Lower leg skin (tissue), 4 donors: ENCODE data around the gene PGBD5. TPM values are rescaled to one million over a fixed set of nuclear protein-coding genes. Genes with fewer than 3 reads are reported as not detected.

Source experiments
- DNase-seq, 2 donors: peaks; one replicate each; pipeline ENCODE4 v3.0.0-alpha.2; 2019; ENCODE audit warnings: low spot score in 2 of 2
- H3K4me3 ChIP-seq: fragments of 200-600 bp; sonication (generic); 2 replicates; pipeline ENCODE4 v1.5.1; 2017; ENCODE audit warnings: mild to moderate bottlenecking, low read depth; ENCODE audit not compliant: poor library complexity, severe bottlenecking
- CTCF ChIP-seq, 3 donors: fragments of 450-650 bp; IDR thresholded peaks; one replicate each; pipeline ENCODE4 v1.5.1; 2016; ENCODE audit warnings: antibody characterized with exemption in 3 of 3, mild to moderate bottlenecking in 3 of 3, moderate library complexity in 2 of 3
- POLR2A ChIP-seq, 2 donors: fragments of 450-650 bp; IDR thresholded peaks; one replicate each; pipeline ENCODE4 v1.6.1; 2016 to 2017; ENCODE audit warnings: antibody characterized with exemption in 2 of 2, mild to moderate bottlenecking in 1 of 2, moderate library complexity in 1 of 2
- WGBS, 2 donors: methylation state at CpG; one replicate each; pipeline ENCODE4 v1.1.5; 2018; 5-methylcytosine and 5-hydroxymethylcytosine counted together
- intact Hi-C: fragments of 100-400 bp; cut with DNase I; formaldehyde crosslinking; loops from one replicate; pipeline ENCODE4 v1.15.0; 2023; ENCODE audit warnings: low total_unique reads
- total RNA-seq, 4 donors: library from RNA; depleted of rRNA; stranded (reverse); fragments of >200 nt; gene quantifications; one replicate each; pipeline ENCODE4 v1.1.0, GENCODE V29; 2016

PGBD5 gene
- total RNA-seq, 4 donors from 2014 or later: 0.04 to 1.6 (median 0.11) TPM

GRCh38 chr1:230348386-230349019 lies 77.6 kb downstream of the PGBD5 start:
- H3K4me3 ChIP-seq: no peak overlapping the region
- 61% methylated on average over 9 of the region's 9 CpGs for WGBS, 2 donors
- DNase-seq: no peak
- TF ChIP-seq POLR2A (IDR thresholded peaks at IDR 0.05) (no peak), CTCF (IDR thresholded peaks at IDR 0.05) (no peak)
- intact Hi-C loops: no loop called here

GRCh38 chr1:230347896-230348295 lies 78.2 kb downstream of the PGBD5 start:
- no peak for TF ChIP-seq CTCF (IDR thresholded peaks at IDR 0.05)
- TF ChIP-seq POLR2A (IDR thresholded peaks at IDR 0.05): no peak
- 94% methylated on average over 7 of the region's 7 CpGs for WGBS, 2 donors
- intact Hi-C loops: no loop called here
- no peak overlapping the region for H3K4me3 ChIP-seq
- no peak for DNase-seq

- no peak overlapping the region for H3K4me3 ChIP-seq
- 68 to 69% methylated on average over 7 of the region's 7 CpGs for WGBS, 2 donors
- TF ChIP-seq CTCF (IDR thresholded peaks at IDR 0.05) (no peak), POLR2A (IDR thresholded peaks at IDR 0.05) (no peak)
- intact Hi-C loops: no loop called here
- peak in 1 of 2 donors; percentile 26 for DNase-seq
Measured at GRCh38 chr1:230345139-230345885, 80.8 kb downstream of the PGBD5 start.

GRCh38 chr1:230342699-230343098 lies 83.4 kb downstream of the PGBD5 start:
- WGBS, 2 donors: 87 to 88% methylated on average over 2 of the region's 2 CpGs
- no peak for TF ChIP-seq CTCF (IDR thresholded peaks at IDR 0.05)
- no peak for TF ChIP-seq POLR2A (IDR thresholded peaks at IDR 0.05)
- H3K4me3 ChIP-seq: no peak overlapping the region
- intact Hi-C loops: no loop called here
- DNase-seq: no peak

GRCh38 chr1:230342019-230342418 lies 84.1 kb downstream of the PGBD5 start:
- DNase-seq: no peak
- TF ChIP-seq POLR2A (IDR thresholded peaks at IDR 0.05) (no peak), CTCF (IDR thresholded peaks at IDR 0.05) (no peak)
- intact Hi-C loops: no loop called here
- WGBS, 2 donors: 49 to 63% methylated on average over 3 of the region's 3 CpGs
- H3K4me3 ChIP-seq: no peak overlapping the region
